ENCODE data around the gene PLEKHN1.

- TF ChIP-seq CTCF (conservative IDR thresholded peaks at IDR 0.05) (no peak), EZH2 (IDR thresholded peaks at IDR 0.05; ENCODE audit: low read depth) (no peak)
Observed at GRCh38 chr1:937521-937920, 28.8 kb upstream of the PLEKHN1 start.
